H9 (cell line): ENCODE data around the gene ASIC4. TPM values are rescaled to one million over a fixed set of nuclear protein-coding genes. Genes with fewer than 3 reads are reported as not detected.

Source experiments
- DNase-seq: peaks from one replicate; pipeline ENCODE4 v3.0.0-alpha.2; 2017
- H2AFZ ChIP-seq: one replicate; pipeline ENCODE4 v1.6.1; 2013; ENCODE audit warnings: mild to moderate bottlenecking, low read length, control low read depth, moderate library complexity
- H2AK5ac ChIP-seq: 2 replicates; pipeline ENCODE4 v1.6.1; 2013; ENCODE audit warnings: low read length, control low read depth, mixed read lengths; ENCODE audit not compliant: insufficient read length
- H2BK120ac ChIP-seq: one replicate; pipeline ENCODE4 v1.6.1; 2013; ENCODE audit warnings: low read depth, mild to moderate bottlenecking, low read length, control low read depth, inconsistent platforms; ENCODE audit not compliant: poor library complexity, severe bottlenecking
- H2BK12ac ChIP-seq: 2 replicates; pipeline ENCODE4 v1.6.1; 2013; ENCODE audit warnings: low read length, control low read depth, mixed read lengths, low read depth; ENCODE audit not compliant: insufficient read length
- H2BK15ac ChIP-seq: 2 replicates; pipeline ENCODE4 v1.6.1; 2013; ENCODE audit warnings: low read depth, low read length, control low read depth
- H2BK20ac ChIP-seq: one replicate; pipeline ENCODE4 v1.6.1; 2013; ENCODE audit warnings: low read depth, mild to moderate bottlenecking, low read length, control low read depth, inconsistent platforms; ENCODE audit not compliant: poor library complexity, severe bottlenecking
- H2BK5ac ChIP-seq: 2 replicates; pipeline ENCODE4 v1.6.1; 2013; ENCODE audit warnings: low read length, control low read depth, mixed read lengths; ENCODE audit not compliant: insufficient read length
- H3K14ac ChIP-seq: 2 replicates; pipeline ENCODE4 v1.6.1; 2013; ENCODE audit warnings: low read length, control low read depth; ENCODE audit not compliant: insufficient read depth
- H3K18ac ChIP-seq: 2 replicates; pipeline ENCODE4 v1.6.1; 2013; ENCODE audit warnings: low read depth, mild to moderate bottlenecking, mixed read lengths, low read length, control low read depth; ENCODE audit not compliant: insufficient read length
- H3K23ac ChIP-seq: 2 replicates; pipeline ENCODE4 v1.6.1; 2013; ENCODE audit warnings: low read length, control low read depth, mixed read lengths, low read depth; ENCODE audit not compliant: insufficient read length
- H3K23me2 ChIP-seq: 2 replicates; pipeline ENCODE4 v1.6.1; 2013; ENCODE audit warnings: low read depth, mild to moderate bottlenecking, mixed read lengths, low read length, control low read depth; ENCODE audit not compliant: insufficient read length, poor library complexity, severe bottlenecking
- H3K27ac ChIP-seq: 2 replicates; pipeline ENCODE4 v1.5.1; 2013; ENCODE audit warnings: low read length, control low read depth, mixed read lengths, low read depth; ENCODE audit not compliant: insufficient read length
- H3K27me3 ChIP-seq: 2 replicates; pipeline ENCODE4 v1.6.1; 2013; ENCODE audit warnings: low read length, control low read depth, inconsistent platforms; ENCODE audit not compliant: insufficient read depth
- H3K4ac ChIP-seq: 2 replicates; pipeline ENCODE4 v1.6.1; 2013; ENCODE audit warnings: low read depth, mild to moderate bottlenecking, control low read depth, inconsistent platforms, low read length, moderate library complexity
- H3K4me1 ChIP-seq: 2 replicates; pipeline ENCODE4 v1.6.1; 2013; ENCODE audit warnings: low read length, control low read depth, inconsistent platforms; ENCODE audit not compliant: insufficient read depth
- H3K4me2 ChIP-seq: 2 replicates; pipeline ENCODE4 v1.6.1; 2013; ENCODE audit warnings: low read length, control low read depth, mixed read lengths; ENCODE audit not compliant: insufficient read length, insufficient read depth
- H3K56ac ChIP-seq: 2 replicates; pipeline ENCODE4 v1.6.1; 2013; ENCODE audit warnings: low read depth, mild to moderate bottlenecking, mixed read lengths, low read length, control low read depth; ENCODE audit not compliant: insufficient read length
- H3K79me1 ChIP-seq: 2 replicates; pipeline ENCODE4 v1.6.1; 2013; ENCODE audit warnings: low read depth, mild to moderate bottlenecking, moderate library complexity, low read length, control low read depth, inconsistent platforms; ENCODE audit not compliant: insufficient read depth, poor library complexity, severe bottlenecking
- H3K79me2 ChIP-seq: 2 replicates; pipeline ENCODE4 v1.6.1; 2013; ENCODE audit warnings: low read length, control low read depth, inconsistent platforms; ENCODE audit not compliant: insufficient read depth
- H3K9ac ChIP-seq: 2 replicates; pipeline ENCODE4 v1.6.1; 2013; ENCODE audit warnings: low read length, control low read depth, mixed read lengths; ENCODE audit not compliant: insufficient read length; ENCODE audit errors: extremely low read depth
- H3K9me3 ChIP-seq: one replicate; pipeline ENCODE4 v1.6.1; 2013; ENCODE audit warnings: low read depth, low read length, inconsistent platforms; ENCODE audit not compliant: control insufficient read depth
- H3T11ph ChIP-seq: one replicate; pipeline ENCODE4 v1.6.1; 2013; ENCODE audit warnings: mild to moderate bottlenecking, low read length, control low read depth, inconsistent platforms
- H4K20me1 ChIP-seq: one replicate; pipeline ENCODE4 v1.6.1; 2013; ENCODE audit not compliant: control insufficient read depth, insufficient read length, insufficient read depth
- H4K5ac ChIP-seq: 2 replicates; pipeline ENCODE4 v1.6.1; 2013; ENCODE audit warnings: low read depth, mild to moderate bottlenecking, mixed read lengths, low read length, control low read depth; ENCODE audit not compliant: insufficient read length
- H4K8ac ChIP-seq: replicated peaks from 2 replicates; pipeline ENCODE4 v1.6.1; 2013; ENCODE audit warnings: low read length, control low read depth, mixed read lengths, low read depth; ENCODE audit not compliant: insufficient read length
- H4K91ac ChIP-seq: 2 replicates; pipeline ENCODE4 v1.6.1; 2013; ENCODE audit warnings: low read depth, mild to moderate bottlenecking, moderate library complexity, mixed read lengths, low read length, control low read depth; ENCODE audit not compliant: insufficient read length
- H3K27ac Mint-ChIP-seq, 3 experiments: 2 replicates in 2 of 3; 3 replicates in 1 of 3; pipeline ENCODE4 v1.8.0; 2020 to 2021; ENCODE audit warnings: mixed read lengths in 3 of 3, mild to moderate bottlenecking in 1 of 3, moderate library complexity in 1 of 3
- H3K27me3 Mint-ChIP-seq: 2 replicates; pipeline ENCODE4 v1.8.0; 2021; ENCODE audit warnings: low read depth, mild to moderate bottlenecking, moderate library complexity, mixed read lengths
- H3K36me3 Mint-ChIP-seq, 3 experiments: 2 replicates in 2 of 3; 3 replicates in 1 of 3; pipeline ENCODE4 v1.8.0; 2020 to 2021; ENCODE audit warnings: low read depth in 3 of 3, mixed read lengths in 3 of 3; ENCODE audit not compliant: insufficient read depth in 1 of 3
- H3K4me1 Mint-ChIP-seq, 2 experiments: 2 replicates each; pipeline ENCODE4 v1.8.0; 2020; ENCODE audit warnings: mixed read lengths in 2 of 2
- H3K4me3 Mint-ChIP-seq, 2 experiments: 2 replicates in 1 of 2; 3 replicates in 1 of 2; pipeline ENCODE4 v1.8.0; 2020 to 2021; ENCODE audit warnings: mild to moderate bottlenecking in 2 of 2, mixed read lengths in 2 of 2, moderate library complexity in 1 of 2
- H3K9me3 Mint-ChIP-seq, 2 experiments: 2 replicates in 1 of 2; 3 replicates in 1 of 2; pipeline ENCODE4 v1.8.0; 2020; ENCODE audit warnings: mild to moderate bottlenecking in 2 of 2, mixed read lengths in 2 of 2, moderate library complexity in 1 of 2
- CTCF ChIP-seq: fragments of 200-600 bp; sonication (generic); conservative IDR thresholded peaks from 3 replicates; pipeline ENCODE4 v1.8.0; 2021; ENCODE audit warnings: antibody characterized with exemption, mild to moderate bottlenecking
- WGBS: extraction: QIAGEN DNeasy Blood & Tissue Kit; methylation state at CpG from one replicate; pipeline ENCODE4 v1.1.7; 2013; ENCODE audit warnings: missing lambda C conversion rate, low lambda C conversion rate, mixed read lengths; ENCODE audit not compliant: insufficient read length; ENCODE audit errors: extremely low coverage; 5-methylcytosine and 5-hydroxymethylcytosine counted together
- total RNA-seq: library from RNA; stranded (reverse); gene quantifications from 2 replicates; pipeline ENCODE4 v1.2.1, GENCODE V29; 2021

Gene ASIC4
- total RNA-seq, 1 experiment from 2014 or later, result 0.37 TPM

GRCh38 chr2:219526320-219527075 is 12.2 kb downstream of the ASIC4 start:
- Histone ChIP-seq H3K4me2 (no peak overlapping the region), H3K79me2 (no peaks in the 10 kb centered on the region), H3K23ac (no peak overlapping the region), H2BK15ac (no peak overlapping the region), H3K79me1 (no peaks in the 10 kb centered on the region), H3K56ac (no peak overlapping the region), H3K27me3 (no peaks in the 10 kb centered on the region; the same call in 1 of the 2 replicates), H3K4me1 (peaks cover 3% of the 10 kb centered on the region; the same call in 1 of the 2 replicates), H4K91ac (no peak overlapping the region), H3K9ac (no peak overlapping the region), H4K20me1 (no peaks in the 10 kb centered on the region), H4K5ac (no peak overlapping the region), H2BK20ac (no peak overlapping the region), H3K27ac (no peak overlapping the region), H3K18ac (no peak overlapping the region), H3K14ac (no peak overlapping the region), H2BK120ac (no peak overlapping the region), H2BK12ac (no peak overlapping the region), H3K23me2 (peaks cover 7% of the 10 kb centered on the region), H2AK5ac (no peak overlapping the region), H4K8ac (no peak overlapping the region), H3K4ac (no peak overlapping the region), H2AFZ (no peak overlapping the region), H3K9me3 (no peaks in the 10 kb centered on the region), H3T11ph (no peak overlapping the region), H2BK5ac (no peak overlapping the region)
- Mint-ChIP-seq H3K9me3 (no peaks in the 10 kb centered on the region; a peak in 1 of 5 replicates), H3K4me3 (no peak overlapping the region), H3K36me3 (no peaks in the 10 kb centered on the region), H3K27me3 (peaks cover 63% of the 10 kb centered on the region), H3K27ac (no peak overlapping the region), H3K4me1 (peaks cover 46 to 58% of the 10 kb centered on the region in 2 experiments)
- no peak for DNase-seq
- TF ChIP-seq CTCF, result no peak
- WGBS, result no CpG with 5 or more reads among the region's 11 CpGs
